Islet precursor cell (in vitro differentiated cells): Measurements from ENCODE around the gene RPL19.
"Not testable (repeated sequence)": the region's sequence is repeated elsewhere in the genome, so short reads cannot be mapped to it uniquely, and the experiment has no call there.

Experiments used
- DNase-seq: peaks from one replicate; pipeline ENCODE4 v3.0.0-alpha.2; 2018

Gene RPL19

GRCh38 chr17:39200070-39200879, at the start of gene RPL19:
Gene RPL19, plus strand, starts transcription at chr17:39200283. Its CDS starts 62 bp downstream, at chr17:39200345.
- DNase-seq, result peak; percentile 87

GRCh38 chr17:39150795-39151149, 49.3 kb upstream of the RPL19 start:
- DNase-seq, result no peak

- DNase-seq, result peak; percentile 75
Measured at GRCh38 chr17:39151150-39151942, 48.7 kb upstream of the RPL19 start, which contains the start of gene PLXDC1. Gene PLXDC1, minus strand, starts transcription at chr17:39151637. Its CDS starts 200 bp downstream, at chr17:39151437.

- peak; percentile 89 for DNase-seq
Measured at GRCh38 chr17:39151943-39152818, 47.9 kb upstream of the RPL19 start.

- DNase-seq, result peak; percentile 97
Measured at GRCh38 chr17:39153599-39154051, 46.5 kb upstream of the RPL19 start.

- DNase-seq, result no peak
Measured at GRCh38 chr17:39155654-39156053, 44.4 kb upstream of the RPL19 start.

- peak; percentile 84 for DNase-seq
Measured at GRCh38 chr17:39156491-39156890, 43.6 kb upstream of the RPL19 start.

GRCh38 chr17:39158623-39159022, 41.5 kb upstream of the RPL19 start:
- no peak for DNase-seq

- no peak for DNase-seq
Measured at GRCh38 chr17:39161962-39162361, 38.1 kb upstream of the RPL19 start.

- DNase-seq, result peak; percentile 98
Measured at GRCh38 chr17:39164675-39165143, 35.4 kb upstream of the RPL19 start.

GRCh38 chr17:39165178-39165840, 34.8 kb upstream of the RPL19 start:
- peak; percentile 50 for DNase-seq

GRCh38 chr17:39165841-39166349, 34.2 kb upstream of the RPL19 start, which contains the start of gene ARL5C:
Gene ARL5C, minus strand, starts transcription at chr17:39166161. Its CDS starts 401 bp downstream, at chr17:39165760.
- DNase-seq, result peak; percentile 52

GRCh38 chr17:39166437-39167335, 33.4 kb upstream of the RPL19 start:
- DNase-seq, result peak; percentile 61

- DNase-seq, result peak; percentile 53
Measured at GRCh38 chr17:39167476-39167875, 32.6 kb upstream of the RPL19 start.

- DNase-seq, result not testable (repeated sequence)
Measured at GRCh38 chr17:39168503-39168902, 31.6 kb upstream of the RPL19 start.

GRCh38 chr17:39169101-39169500, 31.0 kb upstream of the RPL19 start:
- DNase-seq, result no peak

- no peak for DNase-seq
Measured at GRCh38 chr17:39169518-39169917, 30.6 kb upstream of the RPL19 start.

GRCh38 chr17:39170109-39170508, 30.0 kb upstream of the RPL19 start:
- DNase-seq, result no peak

GRCh38 chr17:39170558-39170957, 29.5 kb upstream of the RPL19 start:
- DNase-seq, result no peak

- DNase-seq, result no peak
Measured at GRCh38 chr17:39171933-39172332, 28.1 kb upstream of the RPL19 start.

GRCh38 chr17:39173080-39173479, 27.0 kb upstream of the RPL19 start:
- DNase-seq, result no peak
